GM12875 (cell line): ENCODE data around the gene PPP1R12C.
"Not testable (repeated sequence)": the region's sequence is repeated elsewhere in the genome, so short reads cannot be mapped to it uniquely, and the experiment has no call there.

ENCODE experiments used
- H3K4me3 ChIP-seq: one replicate; pipeline ENCODE4 v1.5.1; 2011; ENCODE audit warnings: low read depth, low read length, control low read depth
- TF ChIP-seq, protein P1 (sequence below): IDR thresholded peaks from 2 replicates; pipeline ENCODE4 v1.5.1; 2011; ENCODE audit warnings: low read depth, mild to moderate bottlenecking, control low read depth, inconsistent platforms, low read length, moderate library complexity, borderline replicate concordance; ENCODE audit not compliant: insufficient read depth

Gene PPP1R12C

DNA sequence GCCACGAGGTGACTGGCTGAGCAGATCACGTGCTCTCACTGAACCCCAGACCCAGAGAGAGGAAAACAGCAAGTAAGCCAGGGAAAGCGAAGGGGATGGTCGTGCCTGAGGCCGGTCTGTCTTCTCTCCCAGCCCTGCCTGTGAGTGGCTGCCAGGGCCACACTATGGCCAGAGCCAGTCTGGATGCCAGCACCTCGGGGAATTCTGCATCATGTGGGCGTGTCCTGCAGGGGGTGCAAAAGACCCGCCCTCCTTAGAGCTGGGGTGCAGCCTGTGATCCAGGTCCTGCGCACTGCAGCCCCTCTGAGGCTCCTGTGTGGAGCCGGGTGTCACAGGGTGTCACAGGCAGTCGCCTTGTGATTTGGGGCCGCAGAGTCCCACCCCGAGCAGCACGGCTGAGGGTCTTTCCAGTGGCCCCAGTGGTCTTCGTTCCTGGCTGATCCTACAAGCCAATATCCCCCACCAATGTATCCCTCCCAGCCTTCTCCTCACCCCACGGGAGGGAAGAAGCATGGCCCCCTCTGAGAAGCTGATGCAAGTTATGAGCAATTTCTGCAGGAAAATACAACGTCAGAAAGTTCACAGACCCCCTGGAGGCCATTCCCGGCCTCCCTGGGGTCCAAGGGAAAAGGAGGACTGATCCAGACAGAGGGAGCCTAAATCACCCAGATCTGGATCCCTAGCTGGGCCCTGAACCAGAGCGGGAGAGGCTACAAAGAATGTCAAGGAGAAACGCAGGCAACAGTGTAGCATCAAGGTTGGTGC lies 7.7 kb downstream of the PPP1R12C start:
- TF ChIP-seq, protein P1, sequence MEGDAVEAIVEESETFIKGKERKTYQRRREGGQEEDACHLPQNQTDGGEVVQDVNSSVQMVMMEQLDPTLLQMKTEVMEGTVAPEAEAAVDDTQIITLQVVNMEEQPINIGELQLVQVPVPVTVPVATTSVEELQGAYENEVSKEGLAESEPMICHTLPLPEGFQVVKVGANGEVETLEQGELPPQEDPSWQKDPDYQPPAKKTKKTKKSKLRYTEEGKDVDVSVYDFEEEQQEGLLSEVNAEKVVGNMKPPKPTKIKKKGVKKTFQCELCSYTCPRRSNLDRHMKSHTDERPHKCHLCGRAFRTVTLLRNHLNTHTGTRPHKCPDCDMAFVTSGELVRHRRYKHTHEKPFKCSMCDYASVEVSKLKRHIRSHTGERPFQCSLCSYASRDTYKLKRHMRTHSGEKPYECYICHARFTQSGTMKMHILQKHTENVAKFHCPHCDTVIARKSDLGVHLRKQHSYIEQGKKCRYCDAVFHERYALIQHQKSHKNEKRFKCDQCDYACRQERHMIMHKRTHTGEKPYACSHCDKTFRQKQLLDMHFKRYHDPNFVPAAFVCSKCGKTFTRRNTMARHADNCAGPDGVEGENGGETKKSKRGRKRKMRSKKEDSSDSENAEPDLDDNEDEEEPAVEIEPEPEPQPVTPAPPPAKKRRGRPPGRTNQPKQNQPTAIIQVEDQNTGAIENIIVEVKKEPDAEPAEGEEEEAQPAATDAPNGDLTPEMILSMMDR = no peak
- H3K4me3 ChIP-seq = no peak overlapping the region

DNA sequence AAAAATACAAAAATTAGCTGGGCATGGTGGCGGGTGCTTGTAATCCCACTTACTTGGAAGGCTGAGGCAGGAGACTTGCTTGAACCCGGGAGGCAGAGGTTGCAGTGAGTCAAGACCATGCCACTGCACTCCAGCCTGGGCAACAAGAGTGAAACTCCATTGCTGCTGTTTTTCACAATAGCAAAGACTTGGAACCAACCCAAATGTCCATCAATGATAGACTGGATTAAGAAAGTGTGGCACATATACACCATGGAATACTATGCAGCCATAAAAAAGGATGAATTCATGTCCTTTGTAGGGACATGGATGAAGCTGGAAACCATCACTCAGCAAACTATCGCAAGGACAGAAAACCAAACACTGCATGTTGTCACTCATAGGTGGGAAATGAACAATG lies 10.2 kb downstream of the PPP1R12C start:
- not testable (repeated sequence) for H3K4me3 ChIP-seq

DNA sequence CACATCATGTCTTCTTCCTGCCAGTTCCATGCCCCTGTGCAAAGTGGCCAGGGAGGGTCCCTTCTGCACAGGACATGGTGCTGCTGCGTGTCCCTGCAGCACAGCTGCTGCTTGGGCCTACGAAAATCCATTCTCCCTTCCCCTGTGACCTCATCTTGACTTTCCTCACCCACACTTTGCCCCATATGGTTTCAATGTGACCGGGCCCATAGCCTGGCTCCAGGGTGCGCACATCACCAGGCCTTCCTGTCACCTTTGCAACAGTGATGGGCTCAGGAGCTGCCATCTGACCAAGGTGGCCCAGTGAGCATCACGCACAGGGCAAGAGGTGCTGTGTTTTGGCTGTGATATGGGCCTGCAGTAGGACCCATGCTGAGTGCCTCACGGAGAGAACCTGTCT lies 10.8 kb downstream of the PPP1R12C start:
- TF ChIP-seq, protein P1 = no peak

DNA sequence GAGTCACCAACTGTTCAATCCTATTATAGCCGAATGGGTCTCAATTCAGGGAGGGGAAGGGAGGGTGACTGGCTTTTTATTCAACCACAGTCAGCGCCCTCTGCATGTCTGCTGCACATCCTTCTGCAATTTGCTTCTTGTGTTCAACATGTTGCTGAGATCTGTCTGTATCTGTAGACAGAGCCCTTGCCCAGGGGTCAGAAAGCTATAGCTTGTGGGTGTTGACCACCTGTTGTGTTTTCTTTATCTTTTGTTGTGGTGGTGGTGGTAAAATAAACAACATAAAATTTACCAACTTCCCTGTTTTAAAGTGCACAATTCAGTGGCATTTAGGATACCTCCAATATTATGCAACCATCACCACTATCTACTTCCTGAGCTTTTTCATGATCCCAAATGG lies 12.2 kb downstream of the PPP1R12C start:
- no peak overlapping the region for H3K4me3 ChIP-seq
- TF ChIP-seq, protein P1 = no peak

More for the DNA sequence above, 10.8 kb downstream of the PPP1R12C start:
- no peak overlapping the region for H3K4me3 ChIP-seq

DNA sequence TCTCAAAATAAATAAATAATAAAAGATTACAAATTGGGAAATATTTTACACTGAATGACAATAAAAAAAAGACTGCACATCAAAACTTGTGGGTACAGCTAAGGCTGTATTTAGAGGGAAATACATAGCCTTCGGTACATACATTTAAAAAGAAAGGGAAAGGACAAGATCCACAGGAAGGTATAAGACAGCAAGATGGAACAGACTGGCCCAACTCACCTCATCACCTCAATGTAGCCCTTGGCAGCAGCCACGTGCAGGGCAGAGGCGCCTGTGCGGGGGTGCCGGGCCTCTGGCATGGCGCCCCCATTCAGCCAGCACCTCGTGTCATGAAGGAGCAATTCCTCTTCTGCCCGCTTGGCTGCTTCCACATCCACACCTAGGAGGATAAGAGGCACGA lies 14.2 kb downstream of the PPP1R12C start:
- no peak overlapping the region for H3K4me3 ChIP-seq
- TF ChIP-seq, protein P1 = no peak

DNA sequence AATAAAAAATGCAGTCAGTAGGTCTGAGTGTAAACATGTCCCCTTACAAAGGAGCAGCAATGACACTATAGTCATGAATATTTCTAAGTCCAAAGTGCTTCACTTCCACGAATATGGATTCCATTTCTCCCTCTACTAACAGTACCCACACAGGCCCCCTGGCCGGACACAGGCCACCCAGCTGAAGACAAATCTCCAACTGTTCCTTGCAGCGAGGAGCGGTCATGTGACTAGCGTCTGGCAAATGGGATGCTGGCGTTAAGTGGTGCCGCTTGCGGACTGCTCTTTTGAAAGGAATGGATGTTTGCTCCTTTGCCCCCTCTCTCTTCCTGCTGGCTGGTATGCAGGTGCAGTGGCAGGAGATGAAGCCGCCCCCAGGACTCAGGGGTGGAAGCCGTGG lies 16.2 kb downstream of the PPP1R12C start:
- no peak overlapping the region for H3K4me3 ChIP-seq
- TF ChIP-seq, protein P1 = no peak

DNA sequence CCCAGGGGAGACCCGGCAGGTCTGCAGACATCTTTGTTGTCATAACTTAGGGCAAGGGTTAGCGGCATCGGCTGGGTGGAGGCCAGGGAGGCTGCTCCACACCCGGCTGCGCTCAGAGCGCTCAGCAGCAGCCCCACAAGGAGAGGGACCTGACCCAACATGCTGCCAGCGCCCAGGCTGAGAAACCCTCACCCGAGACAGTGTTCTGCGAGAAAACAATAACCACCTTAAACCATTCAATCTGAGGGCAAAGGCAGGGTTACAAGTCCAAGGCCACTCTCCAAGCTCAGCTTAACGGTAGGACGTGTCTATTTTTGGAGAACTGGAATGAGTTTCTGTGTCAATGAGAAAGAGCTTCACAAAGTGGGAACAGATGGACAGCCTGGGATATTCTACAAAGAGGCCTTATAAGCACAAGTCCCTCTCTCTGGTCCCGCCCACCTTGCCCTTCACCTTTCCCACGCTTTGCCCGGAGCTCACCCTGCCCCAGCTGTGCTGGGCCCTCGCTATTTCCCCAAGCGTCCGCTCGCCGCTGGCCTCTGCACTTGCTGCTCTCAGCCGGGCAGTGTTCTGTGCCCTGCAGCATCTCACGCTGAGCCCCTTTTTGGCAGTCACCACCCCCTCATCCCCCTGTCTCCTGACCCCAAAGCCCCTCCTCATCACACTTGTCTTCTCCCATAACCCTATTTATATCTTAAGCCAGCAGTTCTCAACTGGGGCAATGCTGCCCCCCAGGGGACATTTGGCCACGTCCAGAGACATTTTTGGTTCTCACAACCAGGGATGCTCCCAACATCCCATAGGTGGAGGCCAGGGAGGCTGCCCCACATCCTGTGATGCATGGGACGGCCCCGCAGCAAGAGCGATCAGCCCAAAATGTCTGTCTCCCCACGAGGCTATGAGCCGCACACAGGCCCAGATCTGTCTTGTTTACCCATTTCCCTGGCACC lies 17.6 kb downstream of the PPP1R12C start:
- TF ChIP-seq, protein P1 = no peak
- H3K4me3 ChIP-seq = no peak overlapping the region
